Activated naive CD8-positive, alpha-beta T cell treated with anti-CD3 and anti-CD28 coated beads, Interleukin-2, amount 50 U/mL, for 16 hours (primary cell): Measurements from ENCODE around the gene REC114.
"Not testable (repeated sequence)": the region's sequence is repeated elsewhere in the genome, so short reads cannot be mapped to it uniquely, and the experiment has no call there.

Source experiments
- DNase-seq: peaks from one replicate; pipeline ENCODE4 v3.0.0-alpha.2; 2020; ENCODE audit warnings: low read depth, low spot score

REC114 gene

GRCh38 chr15:73455876-73456275, 12.9 kb downstream of the REC114 start:
- DNase-seq, result no peak

GRCh38 chr15:73457334-73457733, 14.4 kb downstream of the REC114 start:
- DNase-seq, result no peak

DNA sequence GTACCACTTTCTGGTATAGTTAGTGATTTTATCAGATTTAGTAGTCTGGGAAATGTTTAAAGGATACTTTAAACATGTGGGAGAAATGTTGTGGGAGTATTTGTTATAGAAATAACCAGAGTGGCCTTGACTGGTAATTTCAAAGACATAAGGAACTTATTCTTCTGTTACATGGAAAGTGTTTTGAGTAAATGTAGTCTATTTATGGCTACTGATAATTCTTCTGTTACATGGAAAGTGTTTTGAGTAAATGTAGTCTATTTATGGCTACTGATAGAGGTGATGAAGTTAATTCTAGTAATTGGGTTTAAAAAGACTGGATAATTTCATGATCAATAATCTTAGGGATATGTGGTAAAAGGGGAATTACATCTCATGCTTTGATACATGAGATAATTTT, 17.7 kb downstream of the REC114 start:
- no peak for DNase-seq

DNA sequence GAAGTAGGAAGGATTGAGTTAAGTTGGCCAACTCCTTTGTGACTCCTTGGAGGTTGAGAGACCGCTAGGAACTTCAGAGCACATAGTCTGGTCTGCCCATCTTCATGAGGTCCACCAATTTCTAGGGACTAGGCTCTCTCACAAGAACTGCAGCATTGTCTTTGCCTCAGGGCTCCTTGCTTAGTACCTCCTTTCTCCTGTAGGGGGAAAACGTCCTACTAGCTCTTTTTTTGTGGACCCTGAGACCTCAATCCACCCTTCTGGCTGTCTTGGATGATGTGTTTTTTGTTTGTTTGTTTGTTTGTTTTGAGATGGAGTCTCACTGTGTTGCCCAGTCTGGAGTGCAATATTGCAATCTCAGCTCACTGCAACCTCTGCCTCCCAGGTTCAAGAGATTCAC, 21.6 kb downstream of the REC114 start:
- DNase-seq, result no peak

DNA sequence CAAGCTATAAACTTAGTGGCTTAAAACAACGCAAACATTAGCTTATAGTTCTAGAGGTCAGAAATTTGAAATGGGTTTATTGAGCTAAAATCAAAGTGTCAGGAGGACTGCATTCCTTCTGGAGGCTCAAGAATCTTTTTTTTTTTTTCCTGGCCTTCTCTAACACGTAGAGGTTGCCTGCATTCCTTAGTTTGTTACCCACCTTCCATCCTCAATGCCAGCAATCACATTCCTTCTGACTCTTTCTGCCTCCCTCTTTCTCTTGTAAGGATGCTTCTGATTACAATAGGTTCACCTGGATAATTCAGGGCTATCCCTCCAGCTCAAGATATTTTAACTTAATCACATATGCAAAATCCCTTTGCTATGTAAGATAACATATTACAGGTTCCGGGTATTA, 24.8 kb downstream of the REC114 start:
- DNase-seq, result no peak

GRCh38 chr15:73474785-73475184, 31.8 kb downstream of the REC114 start:
- DNase-seq, result no peak

DNA sequence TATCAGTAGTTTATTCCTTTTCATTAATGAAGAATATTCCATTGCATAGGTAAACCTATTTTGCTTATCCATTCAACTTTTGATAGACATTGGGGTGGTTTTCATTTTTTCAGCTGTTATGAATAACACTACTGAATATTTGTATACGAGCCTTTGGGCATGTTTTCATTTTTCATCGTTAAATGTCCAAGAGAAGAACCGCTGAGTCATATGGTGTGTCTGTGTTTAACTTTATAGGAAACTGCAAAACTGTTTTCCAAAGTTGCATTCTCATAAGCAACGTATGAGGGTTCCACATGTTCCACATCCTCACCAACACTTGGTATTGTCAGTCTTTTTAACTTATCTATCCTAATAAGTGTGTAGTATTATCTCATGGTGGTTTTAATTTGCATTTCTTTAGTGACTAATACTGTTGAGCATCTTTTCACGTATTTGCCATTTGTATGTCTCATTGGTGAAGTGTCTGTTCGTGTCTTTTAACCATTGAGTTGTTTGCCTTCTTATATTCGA, 33.8 kb downstream of the REC114 start:
- no peak for DNase-seq

DNA sequence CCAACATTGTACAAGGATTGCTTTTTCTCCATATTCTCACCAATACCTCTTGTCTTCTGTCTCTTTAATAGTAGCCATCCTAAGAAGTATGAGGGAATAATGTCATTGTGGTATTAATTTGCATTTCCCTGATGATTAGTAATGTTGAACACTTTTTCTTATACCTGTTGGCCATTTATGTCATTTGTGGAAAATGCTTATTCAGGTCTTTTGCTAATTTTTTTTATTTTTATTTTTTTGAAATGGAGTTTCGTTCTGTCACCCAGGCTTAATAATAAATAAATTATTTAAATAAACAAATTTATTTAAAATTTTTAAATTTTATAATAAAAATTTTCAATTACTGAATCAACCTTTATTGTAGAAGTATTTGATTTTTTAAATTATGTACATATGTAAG, 37.1 kb downstream of the REC114 start:
- no peak for DNase-seq

DNA sequence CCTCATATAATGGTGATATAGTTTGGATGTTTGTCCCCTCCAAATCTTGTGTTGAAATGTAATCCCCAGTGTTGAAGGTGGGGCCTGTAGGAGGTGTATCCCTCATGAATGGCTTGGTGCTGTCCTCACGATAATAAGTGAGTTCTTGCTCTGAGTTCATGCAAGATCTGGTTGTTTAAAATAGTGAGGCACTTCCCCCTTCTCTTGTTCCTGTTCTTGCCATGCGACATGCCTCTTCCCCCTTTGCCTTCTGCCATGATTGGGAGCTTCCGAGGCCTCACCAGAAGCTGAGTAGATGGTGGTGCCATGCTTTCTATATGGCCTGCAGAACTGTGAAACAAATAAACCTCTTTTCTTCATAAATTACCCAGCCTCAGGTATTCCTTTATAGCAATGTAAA, 39.2 kb downstream of the REC114 start:
- DNase-seq, result no peak

GRCh38 chr15:73483053-73483452, 40.1 kb downstream of the REC114 start:
- no peak for DNase-seq

DNA sequence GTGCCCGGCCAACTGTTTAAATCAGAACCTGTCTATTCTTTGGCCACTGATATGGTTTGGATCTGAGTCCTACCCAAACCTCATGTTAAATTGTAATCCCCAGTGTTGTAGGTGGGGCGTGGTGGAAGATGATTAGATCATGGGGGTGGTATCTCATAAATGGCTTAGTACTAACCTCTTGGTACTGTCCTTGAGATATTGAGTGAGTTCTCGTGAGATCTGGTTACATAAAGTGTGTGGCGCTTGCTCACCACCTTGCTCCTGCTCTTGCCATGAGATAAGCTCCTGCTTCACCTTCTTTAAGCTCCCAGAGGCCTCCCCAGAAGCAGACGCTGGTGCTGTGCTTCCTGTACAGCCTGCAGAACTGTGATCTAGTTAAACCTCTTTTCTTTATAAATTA, 42.4 kb downstream of the REC114 start:
- no peak for DNase-seq

- DNase-seq, result not testable (repeated sequence)
Measured at GRCh38 chr15:73485885-73486284, 42.9 kb downstream of the REC114 start.

- no peak for DNase-seq
Measured at GRCh38 chr15:73488698-73489097, 45.7 kb downstream of the REC114 start.

GRCh38 chr15:73493922-73494321, 51.0 kb downstream of the REC114 start:
- no peak for DNase-seq

GRCh38 chr15:73495181-73495580, 52.2 kb downstream of the REC114 start:
- no peak for DNase-seq

DNA sequence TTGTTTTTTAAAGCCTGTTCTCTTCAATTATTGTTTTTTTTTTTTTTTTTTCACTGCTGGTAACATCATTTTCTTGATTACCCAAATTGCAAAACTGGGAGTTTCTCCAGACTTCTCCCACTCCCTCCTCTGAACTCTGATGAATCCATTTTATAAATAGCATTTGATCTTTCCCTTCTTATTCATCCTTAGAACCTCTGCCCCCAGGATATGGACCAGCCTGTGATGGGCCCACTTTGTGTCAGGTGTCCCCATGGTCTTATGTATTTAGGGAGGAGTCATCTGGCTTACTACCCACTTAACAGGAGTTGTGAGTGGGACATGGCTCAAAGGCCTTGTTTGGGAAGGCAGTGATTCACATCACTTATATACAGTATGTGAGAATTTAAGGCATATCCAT, 57.7 kb downstream of the REC114 start:
- DNase-seq, result no peak

GRCh38 chr15:73504885-73505284, 61.9 kb downstream of the REC114 start:
- no peak for DNase-seq

GRCh38 chr15:73515527-73515926, 72.6 kb downstream of the REC114 start:
- DNase-seq, result no peak

- DNase-seq, result no peak
Measured at GRCh38 chr15:73517566-73517965, 74.6 kb downstream of the REC114 start.

- no peak for DNase-seq
Measured at GRCh38 chr15:73518180-73518862, 75.4 kb downstream of the REC114 start.

- no peak for DNase-seq
Measured at GRCh38 chr15:73518876-73519733, 76.1 kb downstream of the REC114 start.

DNA sequence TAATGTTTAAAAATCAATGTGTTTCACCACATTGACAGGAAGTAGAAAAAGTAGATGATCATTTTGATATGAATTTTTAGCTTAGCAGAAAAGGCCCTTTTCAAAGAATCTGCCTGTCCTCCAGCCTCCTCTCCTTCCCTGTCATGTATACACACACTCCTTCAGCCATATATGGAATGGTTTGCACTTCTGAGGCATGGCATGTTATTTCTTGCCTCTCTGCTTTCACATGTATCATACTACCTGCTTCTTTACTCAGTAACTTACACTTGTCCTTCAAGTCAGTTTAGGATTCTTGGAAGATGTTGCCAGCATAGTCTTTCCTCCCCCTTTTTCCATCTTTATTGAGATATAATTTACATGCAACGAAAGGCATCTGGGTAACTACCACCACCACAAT, 79.0 kb downstream of the REC114 start:
- no peak for DNase-seq

GRCh38 chr15:73524919-73525318, 82.0 kb downstream of the REC114 start:
- no peak for DNase-seq
